Measurements from ENCODE around the gene ANKLE2.
"Not testable (repeated sequence)": the region's sequence is repeated elsewhere in the genome, so short reads cannot be mapped to it uniquely, and the experiment has no call there.

DNA sequence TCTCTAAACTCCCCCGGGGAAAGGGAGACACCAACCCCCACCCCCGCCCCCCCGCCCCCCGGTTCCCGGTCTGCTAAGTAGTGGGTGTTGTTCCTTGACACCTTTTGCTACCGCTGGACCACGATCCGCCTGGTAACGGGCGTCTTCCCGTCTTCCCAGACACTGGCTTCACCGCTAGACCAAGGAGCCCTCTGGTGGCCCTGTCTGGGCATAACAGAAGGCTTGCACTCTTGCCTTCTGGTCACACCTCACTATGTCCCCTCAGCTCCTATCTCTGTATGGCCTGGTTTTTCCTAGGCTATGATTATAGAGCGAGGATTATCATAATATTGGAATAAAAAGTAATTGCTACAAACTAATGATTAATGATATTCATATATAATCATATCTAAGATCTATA, 47.8 kb upstream of the ANKLE2 start:
- TF ChIP-seq, protein P1, sequence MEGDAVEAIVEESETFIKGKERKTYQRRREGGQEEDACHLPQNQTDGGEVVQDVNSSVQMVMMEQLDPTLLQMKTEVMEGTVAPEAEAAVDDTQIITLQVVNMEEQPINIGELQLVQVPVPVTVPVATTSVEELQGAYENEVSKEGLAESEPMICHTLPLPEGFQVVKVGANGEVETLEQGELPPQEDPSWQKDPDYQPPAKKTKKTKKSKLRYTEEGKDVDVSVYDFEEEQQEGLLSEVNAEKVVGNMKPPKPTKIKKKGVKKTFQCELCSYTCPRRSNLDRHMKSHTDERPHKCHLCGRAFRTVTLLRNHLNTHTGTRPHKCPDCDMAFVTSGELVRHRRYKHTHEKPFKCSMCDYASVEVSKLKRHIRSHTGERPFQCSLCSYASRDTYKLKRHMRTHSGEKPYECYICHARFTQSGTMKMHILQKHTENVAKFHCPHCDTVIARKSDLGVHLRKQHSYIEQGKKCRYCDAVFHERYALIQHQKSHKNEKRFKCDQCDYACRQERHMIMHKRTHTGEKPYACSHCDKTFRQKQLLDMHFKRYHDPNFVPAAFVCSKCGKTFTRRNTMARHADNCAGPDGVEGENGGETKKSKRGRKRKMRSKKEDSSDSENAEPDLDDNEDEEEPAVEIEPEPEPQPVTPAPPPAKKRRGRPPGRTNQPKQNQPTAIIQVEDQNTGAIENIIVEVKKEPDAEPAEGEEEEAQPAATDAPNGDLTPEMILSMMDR (IDR thresholded peaks at IDR 0.05) = peak; percentile 37
- not testable (repeated sequence) for TF ChIP-seq EZH2 (IDR thresholded peaks at IDR 0.05)
